PC-3 (cell line): Measurements from ENCODE around the gene DDX54. TPM values are rescaled to one million over a fixed set of nuclear protein-coding genes. Genes with fewer than 3 reads are reported as not detected.
A peak's percentile ranks its signal among the peaks of the same experiment; 100 is the strongest.

Source experiments
- ATAC-seq: fragments of 200-7000 bp; cut with Tn5 transposase; 2 replicates; pipeline ENCODE4 v1.9.1; 2020; ENCODE audit warnings: mild to moderate bottlenecking, moderate library complexity
- BruUV-seq: library from RNA; stranded (reverse); fragments of 400-500 nt; replicated peaks from 2 replicates; lab custom pipeline; 2021; lab: Mats Ljungman, UMichigan
- CTCF ChIA-PET: fragments of 300-600 bp; sonication (Branson Sonifier 250); formaldehyde crosslinking; loops from one replicate; lab custom pipeline; 2022; ENCODE audit warnings: antibody characterized with exemption; lab: Charles Lee
- POLR2A ChIA-PET: fragments of 300-600 bp; sonication (Branson Sonifier 250); formaldehyde crosslinking; loops from one replicate; lab custom pipeline; 2022; ENCODE audit warnings: antibody characterized with exemption; ENCODE audit not compliant: unreplicated experiment; lab: Charles Lee
- DNase-seq: peaks from one replicate; pipeline ENCODE4 v3.0.0-alpha.2; 2015
- H2AFZ ChIP-seq: fragments of 300-600 bp; sonication (generic); 2 replicates; pipeline ENCODE4 v1.6.0; 2016; ENCODE audit warnings: antibody characterized with exemption, low read length
- H3F3A ChIP-seq: fragments of 300-600 bp; sonication (generic); one replicate; pipeline ENCODE4 v1.6.0; 2017; ENCODE audit warnings: antibody characterized with exemption, low read length, control low read depth, mild to moderate bottlenecking; ENCODE audit not compliant: unreplicated experiment
- H3K27ac ChIP-seq: fragments of 300-600 bp; sonication (generic); 2 replicates; pipeline ENCODE4 v1.5.1; 2016; ENCODE audit warnings: mild to moderate bottlenecking, low read length
- H3K27me3 ChIP-seq: fragments of 300-600 bp; sonication (generic); 2 replicates; pipeline ENCODE4 v1.6.1; 2016; ENCODE audit warnings: low read length, mixed read lengths
- H3K36me3 ChIP-seq: fragments of 300-600 bp; sonication (generic); 2 replicates; pipeline ENCODE4 v1.6.1; 2016; ENCODE audit warnings: low read depth, mixed run types, low read length, mixed read lengths
- H3K4me1 ChIP-seq: fragments of 300-600 bp; sonication (generic); 2 replicates; pipeline ENCODE4 v1.5.1; 2016; ENCODE audit warnings: low read length; ENCODE audit not compliant: insufficient read depth
- H3K4me2 ChIP-seq: fragments of 300-600 bp; sonication (generic); 2 replicates; pipeline ENCODE4 v1.6.0; 2016; ENCODE audit warnings: low read length
- H3K4me3 ChIP-seq: fragments of 300-600 bp; sonication (generic); 2 replicates; pipeline ENCODE4 v1.5.1; 2016; ENCODE audit warnings: mild to moderate bottlenecking, low read length, mixed read lengths
- H3K79me2 ChIP-seq: fragments of 300-600 bp; sonication (generic); 2 replicates; pipeline ENCODE4 v1.6.1; 2017; ENCODE audit warnings: low read length, mixed read lengths
- H3K9ac ChIP-seq: fragments of 300-600 bp; sonication (generic); 2 replicates; pipeline ENCODE4 v1.6.0; 2016; ENCODE audit warnings: mild to moderate bottlenecking, low read length
- H3K9me2 ChIP-seq: fragments of 300-600 bp; sonication (generic); replicated peaks from 2 replicates; pipeline ENCODE4 v1.6.1; 2016; ENCODE audit warnings: mixed run types, low read length, mixed read lengths
- H3K9me3 ChIP-seq: fragments of 300-600 bp; sonication (generic); 2 replicates; pipeline ENCODE4 v1.6.1; 2016; ENCODE audit warnings: low read length, mixed read lengths
- H4K20me1 ChIP-seq: fragments of 300-600 bp; sonication (generic); 2 replicates; pipeline ENCODE4 v1.6.1; 2016; ENCODE audit warnings: low read length, mixed read lengths
- EZH2 ChIP-seq: fragments of 300-600 bp; sonication (generic); IDR thresholded peaks from one replicate; pipeline ENCODE4 v1.6.1; 2017; ENCODE audit warnings: antibody characterized with exemption, mild to moderate bottlenecking, low read length; ENCODE audit not compliant: unreplicated experiment
- EZH2phosphoT487 ChIP-seq: fragments of 300-600 bp; sonication (generic); IDR thresholded peaks from 2 replicates; pipeline ENCODE4 v1.6.1; 2018; ENCODE audit warnings: mild to moderate bottlenecking, antibody characterized with exemption, low read length, borderline replicate concordance
- intact Hi-C: fragments of 100-400 bp; cut with micrococcal nuclease; formaldehyde crosslinking; loops from 2 replicates; pipeline ENCODE4 v1.9.0; 2023
- total RNA-seq: library from RNA; depleted of rRNA; stranded (reverse); fragments of >200 nt; gene quantifications from 2 replicates; pipeline ENCODE4 v1.2.3, GENCODE V29; 2014
- TF ChIP-seq, protein P1 (sequence below): fragments of 300-600 bp; sonication (generic); conservative IDR thresholded peaks from 2 replicates; pipeline ENCODE4 v1.5.1; 2017; ENCODE audit warnings: antibody characterized with exemption, low read depth, mild to moderate bottlenecking, low read length

DDX54 gene
- total RNA-seq, 1 experiment from 2014 or later = 158 TPM

DNA sequence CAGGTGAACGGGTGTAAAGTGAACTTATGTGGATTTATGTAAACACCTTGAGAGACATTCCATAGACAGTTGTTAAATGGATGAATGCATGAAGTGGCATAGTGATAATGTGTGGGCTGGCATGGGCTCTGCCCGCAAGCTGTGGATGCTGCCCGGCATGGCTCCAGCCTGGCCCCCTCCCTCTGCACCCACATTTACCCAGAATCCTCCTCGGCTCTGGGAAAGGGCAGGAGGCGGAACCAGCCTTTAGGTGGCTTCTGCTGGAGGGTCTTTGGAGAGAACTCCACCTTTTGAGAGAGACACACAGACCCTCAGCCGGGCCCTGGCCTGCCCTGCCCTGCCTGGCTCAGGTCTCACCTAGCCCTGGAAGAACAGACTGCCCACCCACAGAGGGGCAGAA lies 68.4 kb downstream of the DDX54 start:
- DNase-seq = no peak
- no peaks in the 10 kb centered on the region for H3K79me2 ChIP-seq
- no peak overlapping the region for H3K4me3 ChIP-seq
- H3K4me1 ChIP-seq = no peaks in the 10 kb centered on the region
- H3F3A ChIP-seq = no peaks in the 10 kb centered on the region
- POLR2A ChIA-PET = no interaction called here
- ATAC-seq = peak; percentile 17; the same call in 1 of the 2 replicates
- no peaks in the 10 kb centered on the region for H3K9me3 ChIP-seq
- TF ChIP-seq, protein P1, sequence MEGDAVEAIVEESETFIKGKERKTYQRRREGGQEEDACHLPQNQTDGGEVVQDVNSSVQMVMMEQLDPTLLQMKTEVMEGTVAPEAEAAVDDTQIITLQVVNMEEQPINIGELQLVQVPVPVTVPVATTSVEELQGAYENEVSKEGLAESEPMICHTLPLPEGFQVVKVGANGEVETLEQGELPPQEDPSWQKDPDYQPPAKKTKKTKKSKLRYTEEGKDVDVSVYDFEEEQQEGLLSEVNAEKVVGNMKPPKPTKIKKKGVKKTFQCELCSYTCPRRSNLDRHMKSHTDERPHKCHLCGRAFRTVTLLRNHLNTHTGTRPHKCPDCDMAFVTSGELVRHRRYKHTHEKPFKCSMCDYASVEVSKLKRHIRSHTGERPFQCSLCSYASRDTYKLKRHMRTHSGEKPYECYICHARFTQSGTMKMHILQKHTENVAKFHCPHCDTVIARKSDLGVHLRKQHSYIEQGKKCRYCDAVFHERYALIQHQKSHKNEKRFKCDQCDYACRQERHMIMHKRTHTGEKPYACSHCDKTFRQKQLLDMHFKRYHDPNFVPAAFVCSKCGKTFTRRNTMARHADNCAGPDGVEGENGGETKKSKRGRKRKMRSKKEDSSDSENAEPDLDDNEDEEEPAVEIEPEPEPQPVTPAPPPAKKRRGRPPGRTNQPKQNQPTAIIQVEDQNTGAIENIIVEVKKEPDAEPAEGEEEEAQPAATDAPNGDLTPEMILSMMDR = no peak
- TF ChIP-seq EZH2phosphoT487 = no peak
- TF ChIP-seq EZH2 = no peak
- H3K9ac ChIP-seq = no peak overlapping the region
- H4K20me1 ChIP-seq = no peaks in the 10 kb centered on the region
- CTCF ChIA-PET = no interaction called here
- no peaks in the 10 kb centered on the region for H3K27me3 ChIP-seq
- H3K27ac ChIP-seq = no peak overlapping the region
- intact Hi-C loops = no loop called here
- H2AFZ ChIP-seq = no peak overlapping the region
- H3K36me3 ChIP-seq = no peaks in the 10 kb centered on the region
- H3K9me2 ChIP-seq = no peaks in the 10 kb centered on the region
- H3K4me2 ChIP-seq = no peak overlapping the region
- BruUV-seq = no TSS peak

DNA sequence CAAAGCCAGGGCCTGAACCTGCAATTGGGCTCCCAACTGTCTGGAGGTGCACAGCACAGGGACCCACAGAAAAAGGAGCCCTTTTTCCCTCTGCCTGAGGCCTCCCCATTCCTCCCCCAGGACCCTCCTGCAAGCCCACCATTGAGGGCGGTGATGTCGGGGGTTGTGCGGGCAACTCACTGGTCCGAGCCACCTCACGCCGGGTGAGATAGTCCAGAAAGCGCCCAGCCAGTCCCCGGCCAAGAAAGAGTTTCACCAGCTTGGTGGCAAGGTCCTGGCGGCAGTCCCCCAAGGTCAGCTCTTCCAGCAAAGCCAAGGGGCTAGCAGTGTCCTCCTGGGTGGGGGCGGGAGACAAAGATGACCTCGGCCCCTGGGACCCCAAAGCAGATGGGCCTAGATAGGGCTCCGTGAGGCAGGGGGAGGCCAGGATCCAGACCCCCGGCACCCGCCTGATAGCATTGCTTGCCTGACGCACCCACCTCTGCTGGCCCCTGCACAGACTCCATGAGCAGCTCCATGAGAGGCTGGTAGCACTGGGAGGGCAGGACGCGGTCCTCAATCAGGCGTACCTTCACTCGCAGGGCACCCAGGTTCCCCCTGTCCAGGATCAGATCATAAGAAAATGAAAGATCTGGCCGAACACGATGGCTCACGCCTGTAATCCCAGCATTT lies 69.7 kb downstream of the DDX54 start:
- no peaks in the 10 kb centered on the region for H3K9me2 ChIP-seq
- ChIA-PET POLR2A (no interaction called here), CTCF (no interaction called here)
- TF ChIP-seq EZH2 (no peak), EZH2phosphoT487 (no peak)
- TF ChIP-seq, protein P1 = no peak
- no peaks in the 10 kb centered on the region for H3K4me1 ChIP-seq
- H3K27me3 ChIP-seq = no peaks in the 10 kb centered on the region
- no peak overlapping the region for H3K4me2 ChIP-seq
- DNase-seq (no peak), ATAC-seq (no peak)
- no peak overlapping the region for H2AFZ ChIP-seq
- no peak overlapping the region for H3K9ac ChIP-seq
- no peaks in the 10 kb centered on the region for H3F3A ChIP-seq
- H3K36me3 ChIP-seq = no peaks in the 10 kb centered on the region
- no peak overlapping the region for H3K4me3 ChIP-seq
- H3K27ac ChIP-seq = no peak overlapping the region
- intact Hi-C loops = no loop called here
- no peaks in the 10 kb centered on the region for H4K20me1 ChIP-seq
- BruUV-seq = no TSS peak
- H3K79me2 ChIP-seq = no peaks in the 10 kb centered on the region
- H3K9me3 ChIP-seq = no peaks in the 10 kb centered on the region

DNA sequence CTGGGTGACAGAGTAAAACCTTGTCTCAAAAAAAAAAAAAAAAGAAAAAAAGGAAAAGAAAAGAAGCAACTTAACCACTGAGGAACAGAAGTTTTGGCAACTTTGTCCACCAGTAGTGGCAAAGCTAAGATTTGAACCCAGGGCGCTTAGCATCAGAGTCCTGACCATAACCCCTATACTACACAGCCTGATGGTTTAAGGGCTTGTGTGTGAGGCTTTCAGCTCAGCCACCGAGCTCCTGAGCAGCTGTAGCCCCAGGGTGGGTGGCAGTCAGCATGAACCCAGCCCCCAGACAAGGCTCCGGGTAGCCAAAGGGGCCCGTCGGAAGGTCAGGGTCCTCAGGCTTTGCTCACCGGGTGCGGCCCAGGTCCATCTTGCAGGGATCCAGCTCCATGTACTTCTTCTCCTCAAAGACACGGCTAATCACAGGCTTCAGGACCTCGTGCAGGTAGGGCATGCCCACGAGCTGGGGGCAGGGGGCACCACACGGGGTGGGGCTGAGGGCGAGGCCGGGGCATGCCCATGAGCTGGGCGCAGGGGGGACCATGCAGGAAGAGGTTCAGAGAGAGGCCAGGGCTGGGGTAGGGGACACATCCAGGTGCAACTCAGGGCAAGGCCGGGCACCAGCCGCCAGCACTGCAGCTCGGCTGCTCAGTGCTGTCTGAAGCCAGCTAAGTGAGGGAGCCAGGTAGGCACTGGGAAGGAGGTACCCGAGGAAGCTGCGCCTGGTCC lies 70.7 kb downstream of the DDX54 start:
- ATAC-seq (no peak), DNase-seq (no peak)
- BruUV-seq = no TSS peak
- no peaks in the 10 kb centered on the region for H4K20me1 ChIP-seq
- no peaks in the 10 kb centered on the region for H3K9me3 ChIP-seq
- no peaks in the 10 kb centered on the region for H3K4me1 ChIP-seq
- TF ChIP-seq EZH2 (no peak), EZH2phosphoT487 (no peak)
- TF ChIP-seq, protein P1 = no peak
- H3K4me2 ChIP-seq = no peak overlapping the region
- H3K27ac ChIP-seq = no peak overlapping the region
- no peak overlapping the region for H2AFZ ChIP-seq
- H3K9ac ChIP-seq = no peak overlapping the region
- no peaks in the 10 kb centered on the region for H3K27me3 ChIP-seq
- no peaks in the 10 kb centered on the region for H3K79me2 ChIP-seq
- no peaks in the 10 kb centered on the region for H3K9me2 ChIP-seq
- H3K4me3 ChIP-seq = no peak overlapping the region
- intact Hi-C loops = no loop called here
- POLR2A ChIA-PET = no interaction called here
- CTCF ChIA-PET = no interaction called here
- no peaks in the 10 kb centered on the region for H3F3A ChIP-seq
- H3K36me3 ChIP-seq = no peaks in the 10 kb centered on the region
